Liver (tissue), 9 donors: Measurements from ENCODE around the gene MPHOSPH6. TPM values are rescaled to one million over a fixed set of nuclear protein-coding genes. Genes with fewer than 3 reads are reported as not detected.

Experiments used
- DNase-seq: peaks from one replicate; pipeline ENCODE4 v3.0.0-alpha.2; 2017; ENCODE audit warnings: low spot score
- H3K27ac ChIP-seq, 2 donors: one replicate each; pipeline ENCODE4 v1.7.0; 2013; ENCODE audit warnings: inconsistent platforms in 2 of 2, low read length in 2 of 2, control low read depth in 1 of 2, low read depth in 1 of 2, mild to moderate bottlenecking in 1 of 2
- H3K27me3 ChIP-seq, 4 donors: one replicate each; pipeline versions ENCODE4 v1.6.1 to v1.7.0; 2013; ENCODE audit warnings: low read length in 3 of 4, inconsistent platforms in 1 of 4, mild to moderate bottlenecking in 1 of 4, moderate library complexity in 1 of 4; ENCODE audit not compliant: control insufficient read depth in 4 of 4, insufficient read depth in 4 of 4
- H3K36me3 ChIP-seq, 4 donors: one replicate each; pipeline versions ENCODE4 v1.6.1 to v1.7.0; 2013; ENCODE audit warnings: low read length in 3 of 4, mild to moderate bottlenecking in 3 of 4, low read depth in 1 of 4, moderate library complexity in 1 of 4; ENCODE audit not compliant: control insufficient read depth in 4 of 4, insufficient read depth in 3 of 4
- H3K4me1 ChIP-seq, 4 donors: one replicate each; pipeline versions ENCODE4 v1.6.1 to v1.7.0; 2013; ENCODE audit warnings: low read length in 3 of 4, mild to moderate bottlenecking in 3 of 4, moderate library complexity in 1 of 4; ENCODE audit not compliant: control insufficient read depth in 4 of 4, insufficient read depth in 4 of 4
- H3K4me3 ChIP-seq, 3 donors: one replicate each; pipeline versions ENCODE4 v1.6.1 to v1.7.0; 2013; ENCODE audit warnings: low read length in 3 of 3, control low read depth in 1 of 3, low read depth in 1 of 3, mild to moderate bottlenecking in 1 of 3
- H3K9ac ChIP-seq, 2 donors: one replicate each; pipeline ENCODE4 v1.7.0; 2013; ENCODE audit warnings: low read length in 2 of 2, mild to moderate bottlenecking in 2 of 2, moderate library complexity in 2 of 2, control low read depth in 1 of 2, low read depth in 1 of 2
- H3K9me3 ChIP-seq, 4 donors: one replicate each; pipeline versions ENCODE4 v1.6.1 to v1.7.0; 2013; ENCODE audit warnings: low read length in 3 of 4; ENCODE audit not compliant: control insufficient read depth in 4 of 4
- EGR1 ChIP-seq, 2 donors: IDR thresholded peaks; 2 replicates each; pipeline ENCODE4 v1.6.1; 2016 to 2018; ENCODE audit warnings: antibody characterized with exemption in 2 of 2, low read depth in 2 of 2
- FOXA1 ChIP-seq: IDR thresholded peaks from 2 replicates; pipeline ENCODE4 v1.6.1; 2016; ENCODE audit warnings: antibody characterized with exemption
- FOXA2 ChIP-seq: IDR thresholded peaks from 2 replicates; pipeline ENCODE4 v1.6.1; 2016; ENCODE audit warnings: antibody characterized with exemption
- GABPA ChIP-seq, 2 donors: IDR thresholded peaks in 1 of 2; conservative IDR thresholded peaks in 1 of 2; 2 replicates each; pipeline ENCODE4 v1.6.1; 2016; ENCODE audit warnings: antibody characterized with exemption in 2 of 2, mild to moderate bottlenecking in 1 of 2, moderate library complexity in 1 of 2
- HNF4A ChIP-seq, 2 donors: conservative IDR thresholded peaks; 2 replicates each; pipeline ENCODE4 v1.6.1; 2016; ENCODE audit warnings: antibody characterized with exemption in 2 of 2, mild to moderate bottlenecking in 2 of 2
- HNF4G ChIP-seq: IDR thresholded peaks from 2 replicates; pipeline ENCODE4 v1.6.1; 2016; ENCODE audit warnings: antibody characterized with exemption
- JUND ChIP-seq, 2 donors: IDR thresholded peaks; 2 replicates each; pipeline ENCODE4 v1.6.1; 2016; ENCODE audit warnings: antibody characterized with exemption in 2 of 2
- NR2F2 ChIP-seq: IDR thresholded peaks from 2 replicates; pipeline ENCODE4 v1.6.1; 2016; ENCODE audit warnings: antibody characterized with exemption
- RAD21 ChIP-seq, 2 donors: IDR thresholded peaks; 2 replicates each; pipeline ENCODE4 v1.6.1; 2016; ENCODE audit warnings: antibody characterized with exemption in 2 of 2, mild to moderate bottlenecking in 2 of 2
- RXRA ChIP-seq, 2 donors: IDR thresholded peaks; 2 replicates each; pipeline ENCODE4 v1.6.1; 2017 to 2018; ENCODE audit warnings: antibody characterized with exemption in 2 of 2, mild to moderate bottlenecking in 1 of 2
- SP1 ChIP-seq: IDR thresholded peaks from 2 replicates; pipeline ENCODE4 v1.6.1; 2018; ENCODE audit warnings: antibody characterized with exemption, mild to moderate bottlenecking
- TAF1 ChIP-seq: conservative IDR thresholded peaks from 2 replicates; pipeline ENCODE4 v1.6.1; 2016; ENCODE audit warnings: antibody characterized with exemption, mild to moderate bottlenecking
- YY1 ChIP-seq: IDR thresholded peaks from 2 replicates; pipeline ENCODE4 v1.6.1; 2016; ENCODE audit warnings: antibody characterized with exemption, mild to moderate bottlenecking
- WGBS: extraction: QIAGEN DNeasy Blood & Tissue Kit; methylation state at CpG from one replicate; pipeline ENCODE4 v1.1.7; 2013; 5-methylcytosine and 5-hydroxymethylcytosine counted together
- polyA plus RNA-seq, 2 donors: library from polyadenylated mRNA; stranded (reverse) in 1 of 2; unstranded in 1 of 2; fragments of 200-250 nt in 1 of 2; fragments of >200 nt in 1 of 2; fragmentation: Nextera tagmentation in 1 of 2; extraction: Ambion mirVana in 1 of 2; gene quantifications; one replicate each; pipeline versions ENCODE4 v1.2.1 to v1.2.3, GENCODE V29; 2013 to 2015
- total RNA-seq, 2 donors: library from RNA; depleted of rRNA; stranded (reverse); fragments of >200 nt; gene quantifications; one replicate each; pipeline ENCODE4 v1.2.3, GENCODE V29; 2014
- TF ChIP-seq, protein P1 (sequence below): IDR thresholded peaks from 2 replicates; pipeline ENCODE4 v1.6.1; 2016; ENCODE audit warnings: antibody characterized with exemption
- TF ChIP-seq, protein P2 (sequence below): IDR thresholded peaks from 2 replicates; pipeline ENCODE4 v1.6.1; 2016; ENCODE audit warnings: antibody characterized with exemption
- TF ChIP-seq, protein P3 (sequence below): fragments of 150-350 bp; IDR thresholded peaks from 2 replicates; pipeline ENCODE4 v1.5.1; 2017; ENCODE audit warnings: improper control_type of control experiment, low read depth, low read length; ENCODE audit not compliant: missing input control
- TF ChIP-seq, protein P4 (sequence below): IDR thresholded peaks from 2 replicates; pipeline ENCODE4 v1.6.1; 2016; ENCODE audit warnings: antibody characterized with exemption
- donor health status: healthy.
- donor health status: healthy.
- donor health status: healthy.
- donor health status: healthy.
- donor health status: healthy.

Gene MPHOSPH6
- total and polyA plus RNA-seq, 4 donors, result 7.3 to 15.1 (median 11.3) TPM

DNA sequence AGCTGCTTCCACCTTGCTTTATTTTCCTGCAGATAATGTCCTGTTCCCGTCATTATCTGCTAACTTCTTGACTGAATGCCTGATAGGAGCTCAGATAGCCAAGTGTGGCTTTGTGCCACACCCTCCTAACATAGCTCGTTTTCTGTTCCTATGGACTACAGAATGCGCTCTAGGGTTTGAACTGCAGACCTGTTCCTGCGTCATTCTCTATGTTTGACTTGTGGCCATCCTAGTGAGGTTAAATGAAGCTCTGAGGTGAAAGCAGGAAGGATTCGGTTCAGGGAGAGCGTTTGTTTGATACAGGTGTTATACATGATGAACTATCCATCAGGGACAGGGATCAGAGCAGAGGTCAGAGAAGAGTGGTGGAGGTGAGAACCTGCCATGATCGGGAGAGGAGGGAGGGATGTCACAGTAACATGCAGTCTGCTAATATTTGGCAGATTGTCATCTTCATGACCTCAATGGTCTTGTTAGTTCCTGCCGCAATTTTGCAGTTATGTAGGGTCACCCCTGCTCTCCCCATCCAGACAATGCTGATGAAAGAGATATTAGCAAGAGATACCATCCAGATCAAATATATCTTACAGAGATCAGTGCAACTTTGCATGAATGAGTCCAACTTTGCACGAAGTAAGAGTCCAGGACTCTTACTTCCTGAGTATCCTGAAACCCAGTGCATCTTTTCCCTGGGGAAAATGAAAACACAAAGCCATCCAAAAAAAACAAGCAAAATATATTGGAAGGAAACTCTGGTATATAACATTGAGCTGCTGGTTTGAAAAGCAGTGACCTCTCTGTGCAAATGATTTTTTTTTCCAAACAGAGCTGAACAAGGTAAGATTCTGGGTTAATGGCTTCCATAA, 32.8 kb downstream of the MPHOSPH6 start:
- H3K9me3 ChIP-seq, result no peaks in the 10 kb centered on the region
- no peak for DNase-seq
- 94% methylated on average over 9 of the region's 9 CpGs for WGBS
- no peaks in the 10 kb centered on the region for H3K27me3 ChIP-seq
- H3K36me3 ChIP-seq, result no peaks in the 10 kb centered on the region
- H3K9ac ChIP-seq, result no peak overlapping the region
- TF ChIP-seq FOXA2, result no peak
- no peak for TF ChIP-seq RXRA (IDR thresholded peaks at IDR 0.05)
- TF ChIP-seq SP1, result no peak
- no peak for TF ChIP-seq HNF4A (conservative IDR thresholded peaks at IDR 0.05)
- TF ChIP-seq EGR1 (IDR thresholded peaks at IDR 0.05; ENCODE audit: low read depth in 2 of 2), result no peak
- TF ChIP-seq RAD21 (IDR thresholded peaks at IDR 0.05), result no peak
- TF ChIP-seq JUND (IDR thresholded peaks at IDR 0.05), result no peak
- TF ChIP-seq FOXA1, result no peak
- TF ChIP-seq, protein P1, sequence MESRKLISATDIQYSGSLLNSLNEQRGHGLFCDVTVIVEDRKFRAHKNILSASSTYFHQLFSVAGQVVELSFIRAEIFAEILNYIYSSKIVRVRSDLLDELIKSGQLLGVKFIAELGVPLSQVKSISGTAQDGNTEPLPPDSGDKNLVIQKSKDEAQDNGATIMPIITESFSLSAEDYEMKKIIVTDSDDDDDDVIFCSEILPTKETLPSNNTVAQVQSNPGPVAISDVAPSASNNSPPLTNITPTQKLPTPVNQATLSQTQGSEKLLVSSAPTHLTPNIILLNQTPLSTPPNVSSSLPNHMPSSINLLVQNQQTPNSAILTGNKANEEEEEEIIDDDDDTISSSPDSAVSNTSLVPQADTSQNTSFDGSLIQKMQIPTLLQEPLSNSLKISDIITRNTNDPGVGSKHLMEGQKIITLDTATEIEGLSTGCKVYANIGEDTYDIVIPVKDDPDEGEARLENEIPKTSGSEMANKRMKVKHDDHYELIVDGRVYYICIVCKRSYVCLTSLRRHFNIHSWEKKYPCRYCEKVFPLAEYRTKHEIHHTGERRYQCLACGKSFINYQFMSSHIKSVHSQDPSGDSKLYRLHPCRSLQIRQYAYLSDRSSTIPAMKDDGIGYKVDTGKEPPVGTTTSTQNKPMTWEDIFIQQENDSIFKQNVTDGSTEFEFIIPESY, result no peak
- TF ChIP-seq, protein P2, sequence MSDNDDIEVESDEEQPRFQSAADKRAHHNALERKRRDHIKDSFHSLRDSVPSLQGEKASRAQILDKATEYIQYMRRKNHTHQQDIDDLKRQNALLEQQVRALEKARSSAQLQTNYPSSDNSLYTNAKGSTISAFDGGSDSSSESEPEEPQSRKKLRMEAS, result no peak
- TF ChIP-seq GABPA (IDR thresholded peaks at IDR 0.05 in 1 of 2, conservative IDR thresholded peaks at IDR 0.05 in 1 of 2), result no peak
- TF ChIP-seq YY1, result no peak
- TF ChIP-seq, protein P3, sequence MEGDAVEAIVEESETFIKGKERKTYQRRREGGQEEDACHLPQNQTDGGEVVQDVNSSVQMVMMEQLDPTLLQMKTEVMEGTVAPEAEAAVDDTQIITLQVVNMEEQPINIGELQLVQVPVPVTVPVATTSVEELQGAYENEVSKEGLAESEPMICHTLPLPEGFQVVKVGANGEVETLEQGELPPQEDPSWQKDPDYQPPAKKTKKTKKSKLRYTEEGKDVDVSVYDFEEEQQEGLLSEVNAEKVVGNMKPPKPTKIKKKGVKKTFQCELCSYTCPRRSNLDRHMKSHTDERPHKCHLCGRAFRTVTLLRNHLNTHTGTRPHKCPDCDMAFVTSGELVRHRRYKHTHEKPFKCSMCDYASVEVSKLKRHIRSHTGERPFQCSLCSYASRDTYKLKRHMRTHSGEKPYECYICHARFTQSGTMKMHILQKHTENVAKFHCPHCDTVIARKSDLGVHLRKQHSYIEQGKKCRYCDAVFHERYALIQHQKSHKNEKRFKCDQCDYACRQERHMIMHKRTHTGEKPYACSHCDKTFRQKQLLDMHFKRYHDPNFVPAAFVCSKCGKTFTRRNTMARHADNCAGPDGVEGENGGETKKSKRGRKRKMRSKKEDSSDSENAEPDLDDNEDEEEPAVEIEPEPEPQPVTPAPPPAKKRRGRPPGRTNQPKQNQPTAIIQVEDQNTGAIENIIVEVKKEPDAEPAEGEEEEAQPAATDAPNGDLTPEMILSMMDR, result no peak
- TF ChIP-seq TAF1, result no peak
- TF ChIP-seq, protein P4, sequence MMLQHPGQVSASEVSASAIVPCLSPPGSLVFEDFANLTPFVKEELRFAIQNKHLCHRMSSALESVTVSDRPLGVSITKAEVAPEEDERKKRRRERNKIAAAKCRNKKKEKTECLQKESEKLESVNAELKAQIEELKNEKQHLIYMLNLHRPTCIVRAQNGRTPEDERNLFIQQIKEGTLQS, result no peak
- no peak overlapping the region for H3K27ac ChIP-seq
- peaks cover 0 to 3% (median 0%) of the 10 kb centered on the region in 4 donors for H3K4me1 ChIP-seq
- H3K4me3 ChIP-seq, result no peak overlapping the region

DNA sequence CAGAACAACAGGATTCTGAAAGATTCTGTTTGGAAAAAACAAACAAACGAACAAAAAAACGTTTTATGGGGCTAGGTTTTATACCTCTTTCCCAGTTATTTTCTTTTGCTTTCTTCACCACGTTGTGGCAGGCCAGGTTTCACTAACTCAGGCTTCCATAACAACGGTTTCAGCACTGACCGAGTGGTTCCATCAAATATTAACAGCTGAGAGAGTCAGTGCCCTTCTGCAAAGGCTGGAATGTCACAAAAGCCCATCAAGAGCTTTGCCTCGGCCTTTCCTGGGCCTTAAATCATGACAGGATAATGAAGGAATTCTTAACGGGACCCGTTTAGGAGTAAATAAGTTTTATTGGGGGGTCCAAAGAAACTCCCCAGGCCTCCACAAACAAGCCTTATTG, 34.2 kb downstream of the MPHOSPH6 start:
- no peak for DNase-seq
- no peak overlapping the region for H3K27ac ChIP-seq
- H3K4me3 ChIP-seq, result no peak overlapping the region
- no peaks in the 10 kb centered on the region for H3K36me3 ChIP-seq
- WGBS, result 41% methylated on average over 8 of the region's 8 CpGs
- no peak overlapping the region for H3K9ac ChIP-seq
- H3K27me3 ChIP-seq, result no peaks in the 10 kb centered on the region
- no peaks in the 10 kb centered on the region for H3K9me3 ChIP-seq
- H3K4me1 ChIP-seq, result peaks cover 0 to 3% (median 0%) of the 10 kb centered on the region in 4 donors
- peak in 1 of 2 donors; percentile 23 for TF ChIP-seq RXRA (IDR thresholded peaks at IDR 0.05)
- TF ChIP-seq, protein P1, result no peak
- peak; percentile 17 to 46 for TF ChIP-seq RAD21 (IDR thresholded peaks at IDR 0.05)
- TF ChIP-seq FOXA2, result no peak
- TF ChIP-seq, protein P2, result no peak
- no peak for TF ChIP-seq FOXA1
- TF ChIP-seq JUND (IDR thresholded peaks at IDR 0.05), result no peak
- TF ChIP-seq, protein P4, result no peak
- peak; percentile 15 for TF ChIP-seq YY1
- TF ChIP-seq NR2F2, result no peak
- no peak for TF ChIP-seq HNF4G
- TF ChIP-seq, protein P3, result no peak
- TF ChIP-seq SP1, result peak; percentile 56
- TF ChIP-seq HNF4A (conservative IDR thresholded peaks at IDR 0.05), result peak in 1 of 2 donors; percentile 8
- no peak for TF ChIP-seq GABPA (IDR thresholded peaks at IDR 0.05 in 1 of 2, conservative IDR thresholded peaks at IDR 0.05 in 1 of 2)
